ENCODE results near the gene PALB2.

DNA sequence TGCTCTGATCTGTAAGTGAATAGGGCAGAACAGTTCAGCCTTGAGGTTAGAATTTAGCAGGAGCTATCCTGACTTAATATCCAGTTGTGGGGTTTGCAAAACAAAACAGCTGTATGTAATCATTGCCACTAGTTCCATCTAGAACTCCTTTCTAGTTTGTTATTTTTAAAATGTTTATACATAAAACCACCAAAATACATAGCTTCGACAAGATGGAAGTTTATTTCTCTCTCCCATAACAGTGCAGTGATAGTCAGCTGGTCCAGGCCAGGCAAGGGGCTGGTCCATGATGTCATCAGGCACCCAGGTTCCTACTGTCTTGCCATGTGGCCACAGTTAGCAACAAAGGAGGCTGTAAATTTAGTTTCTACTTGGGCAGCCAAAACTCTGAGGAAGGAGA lies 27.1 kb upstream of the PALB2 start:
- TF ChIP-seq, protein P1, sequence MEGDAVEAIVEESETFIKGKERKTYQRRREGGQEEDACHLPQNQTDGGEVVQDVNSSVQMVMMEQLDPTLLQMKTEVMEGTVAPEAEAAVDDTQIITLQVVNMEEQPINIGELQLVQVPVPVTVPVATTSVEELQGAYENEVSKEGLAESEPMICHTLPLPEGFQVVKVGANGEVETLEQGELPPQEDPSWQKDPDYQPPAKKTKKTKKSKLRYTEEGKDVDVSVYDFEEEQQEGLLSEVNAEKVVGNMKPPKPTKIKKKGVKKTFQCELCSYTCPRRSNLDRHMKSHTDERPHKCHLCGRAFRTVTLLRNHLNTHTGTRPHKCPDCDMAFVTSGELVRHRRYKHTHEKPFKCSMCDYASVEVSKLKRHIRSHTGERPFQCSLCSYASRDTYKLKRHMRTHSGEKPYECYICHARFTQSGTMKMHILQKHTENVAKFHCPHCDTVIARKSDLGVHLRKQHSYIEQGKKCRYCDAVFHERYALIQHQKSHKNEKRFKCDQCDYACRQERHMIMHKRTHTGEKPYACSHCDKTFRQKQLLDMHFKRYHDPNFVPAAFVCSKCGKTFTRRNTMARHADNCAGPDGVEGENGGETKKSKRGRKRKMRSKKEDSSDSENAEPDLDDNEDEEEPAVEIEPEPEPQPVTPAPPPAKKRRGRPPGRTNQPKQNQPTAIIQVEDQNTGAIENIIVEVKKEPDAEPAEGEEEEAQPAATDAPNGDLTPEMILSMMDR (IDR thresholded peaks at IDR 0.05) = no peak
- TF ChIP-seq POLR2A (IDR thresholded peaks at IDR 0.05; ENCODE audit: low read depth) (no peak), EP300 (IDR thresholded peaks at IDR 0.05) (no peak), POLR2AphosphoS5 (IDR thresholded peaks at IDR 0.05) (no peak)
